IMR-90 (cell line): ENCODE measurements around the gene BRAT1. TPM values are rescaled to one million over a fixed set of nuclear protein-coding genes. Genes with fewer than 3 reads are reported as not detected.

Experiments
- ATAC-seq: fragments of 200-7000 bp; cut with Tn5 transposase; 2 replicates; pipeline ENCODE4 v1.9.1; 2020; ENCODE audit warnings: low read depth, mild to moderate bottlenecking, moderate library complexity
- BruUV-seq: library from RNA; stranded (reverse); fragments of 400-500 nt; replicated peaks from 2 replicates; lab custom pipeline; 2021; lab: Mats Ljungman, UMichigan
- CTCF ChIA-PET: fragments of 300-600 bp; formaldehyde crosslinking; extraction: SDS; loops from one replicate; lab custom pipeline; 2021; ENCODE audit warnings: antibody characterized with exemption; lab: Yijun Ruan, JAX
- POLR2A ChIA-PET: fragments of 300-600 bp; sonication (Branson Sonifier 250); formaldehyde crosslinking; loops from one replicate; lab custom pipeline; 2022; ENCODE audit warnings: antibody characterized with exemption; ENCODE audit not compliant: unreplicated experiment; lab: Charles Lee
- DNase-seq: peaks from one replicate; pipeline ENCODE4 v3.0.0; 2013
- H2AFZ ChIP-seq: replicated peaks from 2 replicates; pipeline ENCODE3; 2013; ENCODE audit warnings: low read length, mild to moderate bottlenecking; ENCODE audit not compliant: poor library complexity
- H2AK5ac ChIP-seq: 2 replicates; pipeline ENCODE4 v1.6.1; 2013; ENCODE audit warnings: low read depth, low read length, inconsistent platforms
- H2AK9ac ChIP-seq: replicated peaks from 2 replicates; pipeline ENCODE3; 2013; ENCODE audit warnings: mild to moderate bottlenecking, low read depth, low read length, moderate library complexity; ENCODE audit not compliant: poor library complexity
- H2BK120ac ChIP-seq: 2 replicates; pipeline ENCODE4 v1.6.1; 2013; ENCODE audit warnings: low read depth, low read length, inconsistent platforms
- H2BK15ac ChIP-seq: 3 replicates; pipeline ENCODE4 v1.6.1; 2013; ENCODE audit warnings: low read depth, low read length, inconsistent platforms
- H2BK20ac ChIP-seq: 2 replicates; pipeline ENCODE4 v1.6.1; 2013; ENCODE audit warnings: low read depth, mild to moderate bottlenecking, inconsistent platforms, low read length, moderate library complexity
- H2BK5ac ChIP-seq: 2 replicates; pipeline ENCODE4 v1.6.1; 2013; ENCODE audit warnings: mild to moderate bottlenecking, low read depth, low read length, inconsistent platforms; ENCODE audit not compliant: poor library complexity, severe bottlenecking
- H3K14ac ChIP-seq: replicated peaks from 2 replicates; pipeline ENCODE4 v1.6.1; 2013; ENCODE audit warnings: low read depth, low read length, inconsistent platforms
- H3K18ac ChIP-seq: 2 replicates; pipeline ENCODE4 v1.6.1; 2013; ENCODE audit warnings: low read depth, low read length, control low read depth
- H3K23ac ChIP-seq: 2 replicates; pipeline ENCODE4 v1.6.1; 2013; ENCODE audit warnings: low read depth, low read length, inconsistent platforms
- H3K27ac ChIP-seq: 2 replicates; pipeline ENCODE4 v1.5.1; 2013; ENCODE audit warnings: mild to moderate bottlenecking, control low read depth, low read length; ENCODE audit not compliant: insufficient read depth
- H3K27me3 ChIP-seq: 2 replicates; pipeline ENCODE4 v1.6.1; 2013; ENCODE audit warnings: low read length; ENCODE audit not compliant: control insufficient read depth, insufficient read depth
- H3K36me3 ChIP-seq: 2 replicates; pipeline ENCODE4 v1.6.1; 2013; ENCODE audit warnings: low read length, mixed read lengths; ENCODE audit not compliant: control insufficient read depth, insufficient read depth
- H3K4ac ChIP-seq: 2 replicates; pipeline ENCODE4 v1.6.1; 2013; ENCODE audit warnings: low read depth, low read length, inconsistent platforms
- H3K4me1 ChIP-seq: 2 replicates; pipeline ENCODE4 v1.6.1; 2013; ENCODE audit warnings: low read length, mixed read lengths; ENCODE audit not compliant: control insufficient read depth, insufficient read depth
- H3K4me2 ChIP-seq: 2 replicates; pipeline ENCODE4 v1.6.1; 2013; ENCODE audit warnings: low read depth, mild to moderate bottlenecking, control low read depth, low read length, moderate library complexity
- H3K4me3 ChIP-seq: 2 replicates; pipeline ENCODE4 v1.5.1; 2013; ENCODE audit warnings: low read depth, mild to moderate bottlenecking, control low read depth, low read length, moderate library complexity; ENCODE audit not compliant: insufficient read depth
- H3K56ac ChIP-seq: 2 replicates; pipeline ENCODE4 v1.6.1; 2013; ENCODE audit warnings: low read length, inconsistent platforms; ENCODE audit not compliant: insufficient read depth; ENCODE audit errors: extremely low read depth
- H3K79me1 ChIP-seq, 2 experiments: 2 replicates each; pipeline ENCODE4 v1.6.1; 2013; ENCODE audit warnings: low read length in 2 of 2, inconsistent platforms in 1 of 2, low read depth in 1 of 2
- H3K9ac ChIP-seq: 2 replicates; pipeline ENCODE4 v1.6.1; 2013; ENCODE audit warnings: low read depth, low read length, control low read depth
- H3K9me1 ChIP-seq: 2 replicates; pipeline ENCODE4 v1.6.1; 2013; ENCODE audit warnings: low read length, inconsistent platforms; ENCODE audit not compliant: insufficient read depth
- H3K9me3 ChIP-seq: 2 replicates; pipeline ENCODE4 v1.6.1; 2013; ENCODE audit warnings: low read length; ENCODE audit not compliant: control insufficient read depth, insufficient read depth
- H4K20me1 ChIP-seq: 2 replicates; pipeline ENCODE4 v1.6.1; 2013; ENCODE audit warnings: low read length, inconsistent platforms; ENCODE audit not compliant: insufficient read depth
- H4K5ac ChIP-seq: 2 replicates; pipeline ENCODE4 v1.6.1; 2013; ENCODE audit warnings: mild to moderate bottlenecking, low read depth, low read length, control low read depth
- H4K8ac ChIP-seq, 2 experiments: 2 replicates each; pipeline ENCODE4 v1.6.1; 2013; ENCODE audit warnings: low read depth in 2 of 2, low read length in 2 of 2, control low read depth in 1 of 2, inconsistent platforms in 1 of 2
- H4K91ac ChIP-seq: 2 replicates; pipeline ENCODE4 v1.6.1; 2013; ENCODE audit warnings: low read depth, low read length, inconsistent platforms; ENCODE audit not compliant: insufficient read depth
- POLR2A ChIP-seq: IDR thresholded peaks from 2 replicates; pipeline ENCODE4 v1.6.1; 2012; ENCODE audit warnings: mild to moderate bottlenecking, low read depth, low read length
- WGBS, 2 experiments: methylation state at CpG; one replicate each; pipeline versions ENCODE4 v1.1.5 to v1.1.7; 2013; ENCODE audit warnings: missing lambda C conversion rate in 2 of 2; ENCODE audit not compliant: insufficient read length in 1 of 2; ENCODE audit errors: extremely low coverage in 2 of 2; 5-methylcytosine and 5-hydroxymethylcytosine counted together
- dilution Hi-C: fragments of 300-500 bp; cut with HindIII; formaldehyde crosslinking; loops from one replicate; pipeline ENCODE4 v1.14.3; 2018; ENCODE audit warnings: low sequenced_read_pairs; ENCODE audit not compliant: unreplicated experiment
- in situ Hi-C: fragments of 300-500 bp; cut with MboI; formaldehyde crosslinking; loops from 3 replicates; pipeline ENCODE4 v1.14.3; 2019; ENCODE audit warnings: low sequenced_read_pairs, inconsistent platforms, mixed read lengths
- intact Hi-C: fragments of 100-400 bp; cut with micrococcal nuclease; formaldehyde crosslinking; loops from 2 replicates; pipeline ENCODE4 v1.10.0; 2022
- polyA plus RNA-seq, 3 experiments: library from polyadenylated mRNA; depleted of rRNA; stranded (reverse); fragments of >200 nt; gene quantifications; 2 replicates each; pipeline ENCODE4 v1.2.3, GENCODE V29; 2012; ENCODE audit warnings: low replicate concordance in 1 of 3
- total RNA-seq: library from RNA; depleted of rRNA; stranded (reverse); fragments of >200 nt; gene quantifications from 2 replicates; pipeline ENCODE4 v1.2.3, GENCODE V29; 2012

Gene BRAT1
- total and polyA plus RNA-seq, 2 of the 4 experiments (the other 2 are of a cell fraction): 6.8 to 21.9 TPM

GRCh38 chr7:2542916-2543871 is 12.1 kb downstream of the BRAT1 start:
- Histone ChIP-seq H3K9ac (no peak overlapping the region), H2AK5ac (no peak overlapping the region), H2BK5ac (no peak overlapping the region), H3K56ac (no peak overlapping the region), H3K4ac (no peak overlapping the region), H2BK20ac (no peak overlapping the region), H3K14ac (no peak overlapping the region), H4K20me1 (no peaks in the 10 kb centered on the region; the same call in 1 of the 2 replicates), H3K23ac (no peak overlapping the region), H2BK15ac (no peak overlapping the region), H3K4me1 (no peaks in the 10 kb centered on the region), H3K9me1 (no peaks in the 10 kb centered on the region; the same call in 1 of the 2 replicates), H4K8ac (no peak overlapping the region), H3K27me3 (no peaks in the 10 kb centered on the region), H3K79me1 (no peaks in the 10 kb centered on the region; a peak in 1 of 4 replicates), H3K27ac (no peak overlapping the region), H3K36me3 (peaks cover 62% of the 10 kb centered on the region), H3K4me3 (no peak overlapping the region), H2AFZ (no peak overlapping the region), H2AK9ac (no peak overlapping the region), H4K91ac (no peak overlapping the region), H2BK120ac (no peak overlapping the region), H3K18ac (no peak overlapping the region), H4K5ac (no peak overlapping the region), H3K4me2 (no peak overlapping the region), H3K9me3 (no peaks in the 10 kb centered on the region)
- in situ Hi-C loops (no loop called here), dilution Hi-C loops (no loop called here), intact Hi-C loops (no loop called here)
- no peak for TF ChIP-seq POLR2A
- 95% methylated on average over 28 of the region's 53 CpGs; no CpG with 5 or more reads in 1 of the 2 experiments for WGBS, 2 experiments
- DNase-seq: no peak
- BruUV-seq: no TSS peak
- no peak for ATAC-seq
- POLR2A ChIA-PET: no interaction called here
- CTCF ChIA-PET: no interaction called here
